ENCODE results near the gene THUMPD1. TPM values are rescaled to one million over a fixed set of nuclear protein-coding genes. Genes with fewer than 3 reads are reported as not detected.

Gene THUMPD1
- total and polyA plus RNA-seq, 2 of the 4 experiments (the other 2 are of a cell fraction), result 34.5 to 109 TPM

DNA sequence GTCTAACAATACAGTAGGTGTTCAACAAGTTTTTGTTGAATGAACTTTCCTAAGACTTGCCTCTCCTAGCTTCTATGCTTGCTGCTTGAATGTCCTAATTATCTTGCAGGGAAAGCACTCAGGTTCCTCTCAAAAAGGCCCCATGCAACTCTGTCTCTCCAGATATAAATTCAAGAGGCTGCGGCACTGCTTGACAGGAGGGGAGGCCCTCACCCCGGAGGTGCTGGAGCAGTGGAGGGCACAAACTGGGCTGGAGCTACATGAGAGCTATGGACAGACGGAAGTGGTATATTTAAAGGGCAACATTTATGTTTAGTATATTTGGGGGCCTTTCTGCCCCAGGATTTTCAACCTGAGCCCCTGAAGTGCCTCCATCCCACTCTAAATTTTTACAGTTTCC lies 14.4 kb downstream of the THUMPD1 start:
- BruUV-seq (replicated peaks), result no TSS peak
- Histone ChIP-seq H3K79me1 (ENCODE audit: low read depth in 1 of 2, low read length in 2 of 2) (no peaks in the 10 kb centered on the region), H3K56ac (ENCODE audit: extremely low read depth, insufficient read depth, low read length) (no peak overlapping the region), H3K27ac (ENCODE audit: insufficient read depth, low read length) (no peak overlapping the region), H3K36me3 (ENCODE audit: control insufficient read depth, insufficient read depth, low read length) (no peaks in the 10 kb centered on the region), H2BK20ac (ENCODE audit: low read depth, low read length) (no peak overlapping the region), H3K18ac (ENCODE audit: low read depth, low read length) (no peak overlapping the region), H3K9me3 (ENCODE audit: control insufficient read depth, insufficient read depth, low read length) (no peaks in the 10 kb centered on the region), H3K27me3 (ENCODE audit: control insufficient read depth, insufficient read depth, low read length) (no peaks in the 10 kb centered on the region), H2BK15ac (ENCODE audit: low read depth, low read length) (no peak overlapping the region), H2AFZ (replicated peaks; ENCODE audit: low read length, poor library complexity) (no peak overlapping the region), H2BK5ac (ENCODE audit: low read depth, low read length, poor library complexity, severe bottlenecking) (no peak overlapping the region), H3K4me3 (ENCODE audit: insufficient read depth, low read depth, low read length) (no peak overlapping the region), H2AK5ac (ENCODE audit: low read depth, low read length) (no peak overlapping the region), H4K5ac (ENCODE audit: low read depth, low read length) (no peak overlapping the region), H4K20me1 (ENCODE audit: insufficient read depth, low read length) (no peaks in the 10 kb centered on the region), H3K9me1 (ENCODE audit: insufficient read depth, low read length) (no peaks in the 10 kb centered on the region), H3K23ac (ENCODE audit: low read depth, low read length) (no peak overlapping the region), H4K8ac (ENCODE audit: low read depth in 2 of 2, low read length in 2 of 2) (no peak overlapping the region), H2AK9ac (replicated peaks; ENCODE audit: low read depth, low read length, poor library complexity) (no peak overlapping the region), H3K4me2 (ENCODE audit: low read depth, low read length) (no peak overlapping the region), H3K4ac (ENCODE audit: low read depth, low read length) (no peak overlapping the region), H2BK120ac (ENCODE audit: low read depth, low read length) (no peak overlapping the region), H3K9ac (ENCODE audit: low read depth, low read length) (no peak overlapping the region), H4K91ac (ENCODE audit: insufficient read depth, low read depth, low read length) (no peak overlapping the region), H3K4me1 (ENCODE audit: control insufficient read depth, insufficient read depth, low read length) (no peaks in the 10 kb centered on the region), H3K14ac (replicated peaks; ENCODE audit: low read depth, low read length) (no peak overlapping the region)
- ATAC-seq (ENCODE audit: low read depth), result no peak
- ChIA-PET POLR2A (ENCODE audit: unreplicated experiment) (no interaction called here), CTCF (no interaction called here)
- dilution Hi-C loops (cut with HindIII; ENCODE audit: low sequenced_read_pairs, unreplicated experiment) (no loop called here), in situ Hi-C loops (cut with MboI; ENCODE audit: low sequenced_read_pairs) (no loop called here), intact Hi-C loops (cut with micrococcal nuclease) (no loop called here)
- DNase-seq, result no peak
- WGBS, 2 experiments (ENCODE audit: extremely low coverage in 2 of 2, insufficient read length in 1 of 2), result no CpG with 5 or more reads among the region's 3 CpGs
- TF ChIP-seq POLR2A (IDR thresholded peaks at IDR 0.05; ENCODE audit: low read depth, low read length) (no peak), MAFK (IDR thresholded peaks at IDR 0.05; ENCODE audit: low read depth, low read length) (no peak), CEBPB (IDR thresholded peaks at IDR 0.05; ENCODE audit: low read depth, low read length) (no peak), MAZ (IDR thresholded peaks at IDR 0.05; ENCODE audit: borderline replicate concordance, low read depth, low read length) (no peak), BHLHE40 (IDR thresholded peaks at IDR 0.05; ENCODE audit: low read depth, low read length) (no peak), SMC3 (IDR thresholded peaks at IDR 0.05; ENCODE audit: low read depth, low read length) (no peak), CHD1 (IDR thresholded peaks at IDR 0.05; ENCODE audit: low read depth, low read length) (no peak), FOS (IDR thresholded peaks at IDR 0.05; ENCODE audit: low read depth, low read length) (no peak), RFX5 (IDR thresholded peaks at IDR 0.05; ENCODE audit: low read depth, low read length) (no peak), NFE2L2 (IDR thresholded peaks at IDR 0.05; ENCODE audit: low read depth, low read length) (no peak), MXI1 (IDR thresholded peaks at IDR 0.05; ENCODE audit: borderline replicate concordance, low read depth, low read length) (no peak), RCOR1 (IDR thresholded peaks at IDR 0.05; ENCODE audit: insufficient replicate concordance, low read length) (no peak), RAD21 (IDR thresholded peaks at IDR 0.05; ENCODE audit: low read length) (no peak)
- TF ChIP-seq, protein P1, sequence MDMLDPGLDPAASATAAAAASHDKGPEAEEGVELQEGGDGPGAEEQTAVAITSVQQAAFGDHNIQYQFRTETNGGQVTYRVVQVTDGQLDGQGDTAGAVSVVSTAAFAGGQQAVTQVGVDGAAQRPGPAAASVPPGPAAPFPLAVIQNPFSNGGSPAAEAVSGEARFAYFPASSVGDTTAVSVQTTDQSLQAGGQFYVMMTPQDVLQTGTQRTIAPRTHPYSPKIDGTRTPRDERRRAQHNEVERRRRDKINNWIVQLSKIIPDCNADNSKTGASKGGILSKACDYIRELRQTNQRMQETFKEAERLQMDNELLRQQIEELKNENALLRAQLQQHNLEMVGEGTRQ (IDR thresholded peaks at IDR 0.05; ENCODE audit: low read depth, low read length), result no peak
- TF ChIP-seq, protein P2, sequence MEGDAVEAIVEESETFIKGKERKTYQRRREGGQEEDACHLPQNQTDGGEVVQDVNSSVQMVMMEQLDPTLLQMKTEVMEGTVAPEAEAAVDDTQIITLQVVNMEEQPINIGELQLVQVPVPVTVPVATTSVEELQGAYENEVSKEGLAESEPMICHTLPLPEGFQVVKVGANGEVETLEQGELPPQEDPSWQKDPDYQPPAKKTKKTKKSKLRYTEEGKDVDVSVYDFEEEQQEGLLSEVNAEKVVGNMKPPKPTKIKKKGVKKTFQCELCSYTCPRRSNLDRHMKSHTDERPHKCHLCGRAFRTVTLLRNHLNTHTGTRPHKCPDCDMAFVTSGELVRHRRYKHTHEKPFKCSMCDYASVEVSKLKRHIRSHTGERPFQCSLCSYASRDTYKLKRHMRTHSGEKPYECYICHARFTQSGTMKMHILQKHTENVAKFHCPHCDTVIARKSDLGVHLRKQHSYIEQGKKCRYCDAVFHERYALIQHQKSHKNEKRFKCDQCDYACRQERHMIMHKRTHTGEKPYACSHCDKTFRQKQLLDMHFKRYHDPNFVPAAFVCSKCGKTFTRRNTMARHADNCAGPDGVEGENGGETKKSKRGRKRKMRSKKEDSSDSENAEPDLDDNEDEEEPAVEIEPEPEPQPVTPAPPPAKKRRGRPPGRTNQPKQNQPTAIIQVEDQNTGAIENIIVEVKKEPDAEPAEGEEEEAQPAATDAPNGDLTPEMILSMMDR (conservative IDR thresholded peaks at IDR 0.05; ENCODE audit: low read depth, low read length), result no peak
- TF ChIP-seq, protein P3, sequence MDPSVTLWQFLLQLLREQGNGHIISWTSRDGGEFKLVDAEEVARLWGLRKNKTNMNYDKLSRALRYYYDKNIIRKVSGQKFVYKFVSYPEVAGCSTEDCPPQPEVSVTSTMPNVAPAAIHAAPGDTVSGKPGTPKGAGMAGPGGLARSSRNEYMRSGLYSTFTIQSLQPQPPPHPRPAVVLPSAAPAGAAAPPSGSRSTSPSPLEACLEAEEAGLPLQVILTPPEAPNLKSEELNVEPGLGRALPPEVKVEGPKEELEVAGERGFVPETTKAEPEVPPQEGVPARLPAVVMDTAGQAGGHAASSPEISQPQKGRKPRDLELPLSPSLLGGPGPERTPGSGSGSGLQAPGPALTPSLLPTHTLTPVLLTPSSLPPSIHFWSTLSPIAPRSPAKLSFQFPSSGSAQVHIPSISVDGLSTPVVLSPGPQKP (IDR thresholded peaks at IDR 0.05; ENCODE audit: borderline replicate concordance, low read depth, low read length), result no peak
